Muscle layer of duodenum (tissue), 2 donors: Measurements from ENCODE around the gene ANO1.

ENCODE experiments used
- H3K27ac ChIP-seq: one replicate; pipeline ENCODE4 v1.7.0; 2013; ENCODE audit warnings: mild to moderate bottlenecking, low read length
- H3K27me3 ChIP-seq: one replicate; pipeline ENCODE4 v1.7.0; 2013; ENCODE audit warnings: low read depth, mild to moderate bottlenecking, control low read depth, low read length
- H3K36me3 ChIP-seq, 2 donors: one replicate each; pipeline ENCODE4 v1.7.0; 2013; ENCODE audit warnings: low read length in 2 of 2, control low read depth in 1 of 2, mild to moderate bottlenecking in 1 of 2; ENCODE audit not compliant: insufficient read depth in 2 of 2, control insufficient read depth in 1 of 2
- H3K4me1 ChIP-seq, 2 donors: one replicate each; pipeline ENCODE4 v1.7.0; 2013; ENCODE audit warnings: low read length in 2 of 2, mild to moderate bottlenecking in 2 of 2, control low read depth in 1 of 2, moderate library complexity in 1 of 2; ENCODE audit not compliant: insufficient read depth in 2 of 2, control insufficient read depth in 1 of 2
- H3K4me3 ChIP-seq, 2 donors: one replicate each; pipeline ENCODE4 v1.7.0; 2013; ENCODE audit warnings: low read length in 2 of 2, low read depth in 1 of 2, mild to moderate bottlenecking in 1 of 2
- H3K9me3 ChIP-seq, 2 donors: one replicate each; pipeline ENCODE4 v1.7.0; 2013; ENCODE audit warnings: low read length in 2 of 2, control low read depth in 1 of 2, mild to moderate bottlenecking in 1 of 2; ENCODE audit not compliant: control insufficient read depth in 1 of 2
- donor health status: healthy.

Gene ANO1

DNA sequence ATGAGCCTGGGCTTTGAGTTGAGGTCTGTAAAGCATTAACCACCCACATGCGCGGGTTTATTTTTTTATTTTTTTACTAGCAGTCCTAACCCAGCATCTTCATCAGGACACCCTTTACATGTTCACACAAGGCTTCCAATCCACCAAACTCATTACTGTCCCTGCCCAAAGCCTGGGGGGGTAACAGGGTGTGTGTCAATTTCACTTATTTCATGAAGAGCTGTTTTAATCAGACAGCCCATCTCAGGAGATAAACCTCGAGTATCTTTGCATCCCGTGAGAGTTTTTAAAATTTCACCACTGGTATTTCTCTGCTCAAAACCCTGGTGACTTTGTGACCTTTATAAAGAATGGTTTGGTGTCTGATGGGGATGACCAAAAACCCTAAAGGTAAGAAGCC lies 45.6 kb downstream of the ANO1 start:
- Histone ChIP-seq H3K36me3 (no peaks in the 10 kb centered on the region), H3K27ac (no peak overlapping the region), H3K4me1 (no peaks in the 10 kb centered on the region), H3K4me3 (no peak overlapping the region), H3K27me3 (no peaks in the 10 kb centered on the region), H3K9me3 (no peaks in the 10 kb centered on the region)

DNA sequence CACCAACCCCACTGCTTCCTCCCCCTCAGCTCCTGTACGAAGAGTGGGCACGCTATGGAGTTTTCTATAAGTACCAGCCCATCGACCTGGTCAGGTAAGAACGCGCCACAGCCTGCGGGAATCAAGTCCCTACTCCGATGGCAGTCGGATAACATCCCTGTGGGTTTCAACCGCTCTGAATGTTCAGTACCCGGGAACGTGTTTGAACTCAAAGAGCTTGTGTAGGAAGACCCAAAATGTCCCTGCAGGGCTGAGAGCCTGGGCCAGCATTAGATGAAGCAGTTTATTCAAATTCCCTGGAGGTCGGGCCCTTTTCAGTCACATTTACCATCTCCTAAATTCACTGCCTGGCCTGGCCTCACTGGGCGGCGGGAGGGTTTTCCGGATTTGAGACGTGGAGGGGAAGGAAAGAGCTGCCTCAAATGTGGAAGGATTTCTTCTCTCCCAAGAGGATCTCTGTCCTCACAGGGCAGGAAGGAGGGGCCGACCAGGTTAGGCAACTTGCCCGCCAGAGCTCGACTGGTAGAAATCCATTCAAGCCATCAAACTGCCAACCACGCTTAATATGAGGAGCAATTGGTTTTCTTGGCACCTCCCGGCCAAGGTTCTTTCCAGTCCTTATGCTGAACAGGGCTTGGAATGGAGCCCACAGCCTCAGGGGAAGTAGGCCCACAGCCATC lies 46.3 kb downstream of the ANO1 start:
- Histone ChIP-seq H3K27ac (no peak overlapping the region), H3K4me3 (no peak overlapping the region), H3K4me1 (no peaks in the 10 kb centered on the region), H3K27me3 (no peaks in the 10 kb centered on the region), H3K36me3 (no peaks in the 10 kb centered on the region), H3K9me3 (no peaks in the 10 kb centered on the region)

DNA sequence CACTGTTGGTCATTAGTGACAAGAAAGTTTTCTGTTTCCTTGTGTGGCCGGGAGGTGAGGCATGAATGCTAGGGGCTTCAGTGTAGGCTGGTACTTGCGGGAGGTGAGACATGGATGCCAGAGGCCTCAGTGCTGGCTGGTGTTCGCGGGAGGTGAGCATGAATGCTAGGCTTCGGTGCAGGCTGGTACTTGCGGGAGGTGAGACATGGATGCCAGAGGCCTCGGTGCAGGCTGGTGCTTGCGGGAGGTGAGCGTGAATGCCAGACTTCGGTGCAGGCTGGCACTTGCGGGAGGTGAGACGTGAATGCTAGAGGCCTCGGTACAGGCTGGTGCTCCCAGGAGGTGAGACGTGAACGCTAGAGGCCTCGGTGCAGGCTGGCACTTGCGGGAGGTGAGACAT lies 48.4 kb downstream of the ANO1 start:
- Histone ChIP-seq H3K4me1 (no peaks in the 10 kb centered on the region), H3K36me3 (no peaks in the 10 kb centered on the region), H3K9me3 (no peaks in the 10 kb centered on the region), H3K4me3 (no peak overlapping the region), H3K27me3 (no peaks in the 10 kb centered on the region), H3K27ac (no peak overlapping the region)

DNA sequence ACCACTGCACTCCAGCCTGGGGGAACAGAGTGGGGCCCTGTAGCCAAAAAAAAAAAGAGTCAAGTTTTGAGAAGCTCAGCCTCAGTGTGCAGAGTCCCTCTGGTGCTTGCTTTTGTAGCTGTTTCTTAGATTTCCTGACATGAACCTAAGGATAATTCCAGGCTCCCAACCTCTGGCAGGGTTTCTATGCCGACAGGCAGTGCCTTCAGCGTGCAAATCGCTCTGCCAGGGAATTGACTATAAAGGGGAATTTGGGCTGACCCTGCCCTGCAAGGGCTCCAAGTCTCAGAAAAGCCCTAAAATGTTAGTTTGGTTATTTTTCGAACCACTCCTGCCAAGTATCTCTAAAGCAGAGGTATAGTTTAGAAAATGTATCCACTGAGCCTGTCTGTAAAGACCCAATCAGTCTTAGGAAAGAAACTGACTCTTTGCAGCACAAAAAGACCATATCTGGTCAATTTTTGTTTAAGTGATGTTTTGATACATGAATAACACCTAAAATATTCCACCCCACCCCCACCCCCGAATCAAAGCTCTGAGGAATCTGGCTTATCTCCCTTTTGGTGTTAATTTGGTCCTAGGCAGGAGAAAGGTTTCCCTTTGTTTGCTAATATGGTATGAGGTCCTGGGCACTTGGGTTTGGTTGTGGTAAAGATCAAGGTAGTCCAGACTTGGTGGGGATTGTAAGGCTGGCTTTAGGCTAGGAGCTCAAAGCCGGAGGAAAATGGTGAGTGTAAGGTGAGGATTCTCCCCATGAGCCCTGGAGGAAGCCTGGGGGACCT lies 49.7 kb downstream of the ANO1 start:
- no peaks in the 10 kb centered on the region for H3K27me3 ChIP-seq
- H3K4me3 ChIP-seq = no peak overlapping the region
- H3K4me1 ChIP-seq = no peaks in the 10 kb centered on the region
- H3K9me3 ChIP-seq = no peaks in the 10 kb centered on the region
- H3K36me3 ChIP-seq = no peaks in the 10 kb centered on the region
- H3K27ac ChIP-seq = no peak overlapping the region

DNA sequence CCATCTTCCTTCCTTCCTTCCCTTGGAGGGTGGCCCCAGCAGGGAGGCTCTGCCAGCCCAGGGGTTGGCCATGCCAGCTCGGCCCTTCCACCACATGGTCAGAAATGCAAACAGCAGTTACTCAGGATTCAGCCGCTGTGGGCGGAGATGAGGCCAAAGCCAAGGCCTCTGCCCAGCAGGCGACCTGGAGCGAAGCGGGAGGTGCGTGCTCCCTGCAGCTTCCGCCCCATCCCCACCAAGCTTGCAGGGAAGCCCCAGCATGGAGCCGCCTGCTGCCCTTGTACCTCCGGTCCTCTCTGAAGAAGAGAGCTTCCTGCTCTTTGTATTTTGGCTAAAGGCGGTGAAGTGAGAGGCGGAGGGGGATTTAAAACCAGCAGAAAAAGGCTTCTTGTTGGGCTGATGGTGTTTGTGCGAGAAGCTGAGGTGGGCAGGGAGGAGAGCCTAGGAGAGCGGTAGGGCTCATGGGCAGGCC lies 50.4 kb downstream of the ANO1 start:
- no peaks in the 10 kb centered on the region for H3K4me1 ChIP-seq
- no peaks in the 10 kb centered on the region for H3K9me3 ChIP-seq
- H3K4me3 ChIP-seq = no peak overlapping the region
- no peak overlapping the region for H3K27ac ChIP-seq
- H3K27me3 ChIP-seq = no peaks in the 10 kb centered on the region
- no peaks in the 10 kb centered on the region for H3K36me3 ChIP-seq

DNA sequence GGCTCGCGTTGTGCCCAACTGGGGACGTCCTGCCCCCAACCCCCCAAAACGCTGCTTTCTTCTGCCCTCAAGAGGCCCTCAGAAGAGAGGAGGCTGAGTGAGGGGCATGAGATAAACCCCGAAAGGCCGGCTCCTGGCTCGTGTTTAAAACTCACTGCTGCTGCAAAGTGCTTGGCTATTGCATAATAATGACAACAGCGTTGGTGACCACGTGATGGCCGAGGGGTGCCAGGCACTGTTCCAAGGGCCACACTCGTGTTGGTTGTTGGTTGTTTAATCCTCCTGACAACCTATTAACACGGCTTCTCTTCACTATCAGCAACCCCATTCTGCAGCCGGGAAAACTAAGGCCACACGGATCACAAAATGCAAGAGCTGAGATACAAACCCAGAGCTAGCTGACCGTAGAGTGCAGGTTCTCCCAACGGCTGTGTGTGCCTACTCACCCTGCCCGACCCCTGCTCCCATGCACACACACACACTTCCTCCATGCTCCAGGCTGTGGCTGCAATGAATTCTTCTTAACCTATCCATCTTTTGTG lies 51.0 kb downstream of the ANO1 start:
- Histone ChIP-seq H3K27me3 (no peaks in the 10 kb centered on the region), H3K4me3 (no peak overlapping the region), H3K27ac (no peak overlapping the region), H3K4me1 (no peaks in the 10 kb centered on the region), H3K9me3 (no peaks in the 10 kb centered on the region), H3K36me3 (no peaks in the 10 kb centered on the region)

DNA sequence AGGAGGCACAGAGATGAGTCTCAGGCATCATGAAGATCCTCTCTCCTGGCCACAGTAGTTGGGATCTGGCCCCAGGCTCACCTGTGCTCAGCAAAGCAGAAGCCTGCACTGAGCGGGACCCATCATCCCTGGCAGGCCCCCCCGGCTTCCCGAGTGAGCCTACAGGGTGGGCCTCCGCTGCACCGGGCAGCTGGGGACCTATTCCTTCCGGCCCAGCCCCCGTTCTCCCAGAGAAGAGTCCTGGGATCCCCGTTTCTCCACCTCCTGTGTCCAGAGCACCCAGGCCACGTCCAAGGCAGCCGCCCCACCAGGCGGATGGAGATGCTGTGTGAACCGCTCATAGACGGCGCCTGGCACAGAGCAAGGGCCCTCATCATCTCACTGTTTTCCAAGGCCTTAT lies 52.5 kb downstream of the ANO1 start:
- Histone ChIP-seq H3K4me3 (no peak overlapping the region), H3K36me3 (no peaks in the 10 kb centered on the region), H3K27ac (no peak overlapping the region), H3K27me3 (no peaks in the 10 kb centered on the region), H3K9me3 (no peaks in the 10 kb centered on the region), H3K4me1 (no peaks in the 10 kb centered on the region)

DNA sequence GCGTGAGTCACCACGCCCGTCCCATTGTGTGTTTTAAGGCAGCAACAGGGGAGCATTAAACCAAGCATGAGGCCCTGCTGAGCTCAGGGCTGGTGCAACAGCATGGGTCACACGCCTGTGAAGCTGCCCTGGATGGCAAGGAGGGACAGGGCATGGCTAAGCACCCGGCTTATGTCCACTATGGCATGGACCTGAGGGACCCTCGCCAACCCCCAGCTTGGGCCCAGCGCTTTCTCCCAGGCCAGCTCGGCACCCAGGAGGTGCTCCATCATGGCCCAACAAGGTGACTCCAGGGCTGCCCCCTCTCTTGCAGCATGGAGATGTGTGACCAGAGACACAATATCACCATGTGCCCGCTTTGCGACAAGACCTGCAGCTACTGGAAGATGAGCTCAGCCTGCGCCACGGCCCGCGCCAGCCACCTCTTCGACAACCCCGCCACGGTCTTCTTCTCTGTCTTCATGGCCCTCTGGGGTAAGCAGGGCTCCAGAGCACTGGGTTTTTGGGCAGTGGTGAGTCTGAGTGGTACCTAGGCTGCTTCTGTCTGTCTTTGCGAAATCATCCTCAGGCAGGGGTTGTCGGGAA lies 53.6 kb downstream of the ANO1 start:
- Histone ChIP-seq H3K9me3 (no peaks in the 10 kb centered on the region), H3K36me3 (no peaks in the 10 kb centered on the region), H3K4me3 (no peak overlapping the region), H3K27me3 (no peaks in the 10 kb centered on the region), H3K4me1 (no peaks in the 10 kb centered on the region), H3K27ac (no peak overlapping the region)

DNA sequence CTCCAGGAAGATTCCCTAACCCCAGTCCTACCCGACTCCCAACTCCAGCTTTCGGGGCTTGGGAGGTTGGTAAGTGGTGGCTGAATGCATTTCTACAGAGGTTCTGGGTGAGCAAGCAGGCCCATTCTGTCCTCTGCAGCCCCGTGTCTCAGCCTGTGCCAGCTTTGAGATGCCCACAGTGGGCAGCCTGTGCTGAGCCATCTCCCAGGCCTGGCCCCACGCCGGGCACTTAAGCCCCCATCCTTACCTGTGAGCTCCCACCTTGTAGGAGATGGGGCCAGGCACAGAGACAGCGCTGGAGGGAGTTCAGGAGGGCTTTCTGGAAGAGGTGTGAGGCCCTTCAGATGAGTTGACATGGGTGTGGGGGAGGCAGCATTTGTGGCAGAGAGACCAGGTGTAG lies 54.5 kb downstream of the ANO1 start:
- Histone ChIP-seq H3K4me1 (no peaks in the 10 kb centered on the region), H3K27me3 (no peaks in the 10 kb centered on the region), H3K9me3 (no peaks in the 10 kb centered on the region), H3K36me3 (no peaks in the 10 kb centered on the region), H3K4me3 (no peak overlapping the region), H3K27ac (no peak overlapping the region)

DNA sequence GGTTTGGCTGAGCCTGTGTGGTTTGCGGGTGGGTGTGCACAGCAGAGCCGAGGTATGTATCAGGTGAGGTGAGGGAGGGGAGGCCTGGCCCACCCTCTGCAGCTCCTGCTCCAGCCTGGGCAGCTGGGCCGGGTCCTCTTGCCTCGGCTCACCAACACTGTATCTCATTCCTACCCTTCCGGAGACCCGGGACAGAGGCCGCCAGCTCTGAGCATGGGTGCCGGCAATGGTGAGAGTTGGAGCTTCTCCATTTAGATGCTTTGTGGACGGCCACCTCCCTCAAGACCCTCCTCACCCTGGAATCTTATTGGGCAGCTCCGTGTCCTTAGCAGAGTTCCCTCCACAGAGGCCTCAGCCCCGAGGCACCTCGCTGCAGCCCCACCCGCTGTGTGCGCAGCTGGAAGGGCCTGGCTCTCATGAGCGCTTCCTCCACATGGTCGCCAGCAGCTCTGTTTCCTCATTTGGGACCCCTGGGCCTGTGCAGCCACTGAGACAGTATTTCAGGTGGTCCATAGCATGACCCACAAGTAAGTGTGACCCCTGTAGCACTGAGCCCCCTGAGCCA lies 55.7 kb downstream of the ANO1 start:
- no peak overlapping the region for H3K4me3 ChIP-seq
- H3K27ac ChIP-seq = no peak overlapping the region
- H3K36me3 ChIP-seq = no peaks in the 10 kb centered on the region
- H3K27me3 ChIP-seq = no peaks in the 10 kb centered on the region
- H3K4me1 ChIP-seq = no peaks in the 10 kb centered on the region
- H3K9me3 ChIP-seq = no peaks in the 10 kb centered on the region

DNA sequence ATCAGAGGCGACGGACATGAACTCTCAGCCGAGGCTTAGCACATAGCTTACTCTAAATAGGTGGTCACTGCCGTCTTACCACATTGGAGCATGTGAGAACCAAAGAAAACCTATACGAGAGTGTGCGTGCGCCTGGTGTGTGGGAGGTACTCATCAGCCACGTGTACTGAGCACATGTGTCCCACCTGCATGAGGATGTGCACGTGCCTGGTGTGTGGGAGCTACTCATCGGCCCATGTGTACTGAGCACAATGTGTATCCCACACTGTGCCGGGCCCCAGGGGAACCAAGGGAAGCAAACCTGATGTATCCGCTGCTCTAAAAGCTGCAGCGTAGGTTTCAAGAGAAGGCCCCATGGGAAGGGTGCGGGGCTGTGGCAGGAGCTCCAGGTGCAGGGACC lies 56.4 kb downstream of the ANO1 start:
- Histone ChIP-seq H3K4me1 (no peaks in the 10 kb centered on the region), H3K36me3 (no peaks in the 10 kb centered on the region), H3K4me3 (no peak overlapping the region), H3K27me3 (no peaks in the 10 kb centered on the region), H3K9me3 (no peaks in the 10 kb centered on the region), H3K27ac (no peak overlapping the region)
